ENCODE data around the gene COL8A2.

COL8A2 gene

GRCh38 chr1:36095760-36096405 lies 29.1 kb downstream of the COL8A2 start:
- H3K36me3 Mint-ChIP-seq: peaks cover 60% of the 10 kb centered on the region
- H3K4me3 Mint-ChIP-seq: no peak overlapping the region
- peak overlapping the region; percentile 63 for H3K27ac Mint-ChIP-seq
- peaks cover 8% of the 10 kb centered on the region for H3K4me1 Mint-ChIP-seq
- ATAC-seq: no peak
- no peak for DNase-seq (ENCODE audit: low spot score in 2 of 2)
- H3K9me3 Mint-ChIP-seq: no peaks in the 10 kb centered on the region

- H3K36me3 Mint-ChIP-seq: peaks cover 73% of the 10 kb centered on the region
- H3K4me3 Mint-ChIP-seq: no peak overlapping the region
- no peak overlapping the region for H3K27ac Mint-ChIP-seq
- H3K9me3 Mint-ChIP-seq: no peaks in the 10 kb centered on the region
- DNase-seq (ENCODE audit: low spot score in 2 of 2) (no peak), ATAC-seq (no peak)
- peaks cover 15% of the 10 kb centered on the region for H3K4me1 Mint-ChIP-seq
Measured at GRCh38 chr1:36094621-36095061, 30.4 kb downstream of the COL8A2 start.

GRCh38 chr1:36093929-36094328 lies 31.1 kb downstream of the COL8A2 start:
- Mint-ChIP-seq H3K27ac (no peak overlapping the region), H3K4me1 (peaks cover 20% of the 10 kb centered on the region), H3K36me3 (peaks cover 78% of the 10 kb centered on the region), H3K4me3 (no peak overlapping the region), H3K9me3 (no peaks in the 10 kb centered on the region)
- ATAC-seq (no peak), DNase-seq (ENCODE audit: low spot score in 2 of 2) (no peak)

- H3K4me3 Mint-ChIP-seq: no peak overlapping the region
- peak overlapping the region; percentile 71 for H3K27ac Mint-ChIP-seq
- peaks cover 78% of the 10 kb centered on the region for H3K36me3 Mint-ChIP-seq
- DNase-seq (ENCODE audit: low spot score in 2 of 2) (no peak), ATAC-seq (no peak)
- peaks cover 20% of the 10 kb centered on the region for H3K4me1 Mint-ChIP-seq
- H3K9me3 Mint-ChIP-seq: no peaks in the 10 kb centered on the region
Measured at GRCh38 chr1:36093226-36093625, 31.8 kb downstream of the COL8A2 start.

GRCh38 chr1:36092798-36093185 lies 32.2 kb downstream of the COL8A2 start:
- ATAC-seq (no peak), DNase-seq (ENCODE audit: low spot score in 2 of 2) (no peak)
- H3K27ac Mint-ChIP-seq: peak overlapping the region; percentile 71
- H3K4me3 Mint-ChIP-seq: no peak overlapping the region
- peaks cover 78% of the 10 kb centered on the region for H3K36me3 Mint-ChIP-seq
- H3K4me1 Mint-ChIP-seq: peaks cover 20% of the 10 kb centered on the region
- H3K9me3 Mint-ChIP-seq: no peaks in the 10 kb centered on the region

- Mint-ChIP-seq H3K4me1 (peaks cover 20% of the 10 kb centered on the region), H3K9me3 (no peaks in the 10 kb centered on the region), H3K36me3 (peaks cover 78% of the 10 kb centered on the region), H3K27ac (no peak overlapping the region), H3K4me3 (no peak overlapping the region)
- ATAC-seq: no peak
- no peak for DNase-seq (ENCODE audit: low spot score in 2 of 2)
Measured at GRCh38 chr1:36092166-36092797, 32.7 kb downstream of the COL8A2 start.

GRCh38 chr1:36091698-36092097 lies 33.3 kb downstream of the COL8A2 start:
- peak overlapping the region; percentile 43 for H3K27ac Mint-ChIP-seq
- ATAC-seq (no peak), DNase-seq (ENCODE audit: low spot score in 2 of 2) (no peak)
- H3K9me3 Mint-ChIP-seq: no peaks in the 10 kb centered on the region
- peaks cover 20% of the 10 kb centered on the region for H3K4me1 Mint-ChIP-seq
- H3K36me3 Mint-ChIP-seq: peaks cover 76% of the 10 kb centered on the region
- H3K4me3 Mint-ChIP-seq: no peak overlapping the region

GRCh38 chr1:36091141-36091540 lies 33.9 kb downstream of the COL8A2 start:
- Mint-ChIP-seq H3K4me3 (no peak overlapping the region), H3K9me3 (no peaks in the 10 kb centered on the region), H3K27ac (peak overlapping the region; percentile 43), H3K36me3 (peaks cover 70% of the 10 kb centered on the region), H3K4me1 (peaks cover 20% of the 10 kb centered on the region)
- ATAC-seq (no peak), DNase-seq (ENCODE audit: low spot score in 2 of 2) (no peak)

GRCh38 chr1:36089393-36090121 lies 35.5 kb downstream of the COL8A2 start:
- Mint-ChIP-seq H3K27ac (peak overlapping the region; percentile 96), H3K9me3 (no peaks in the 10 kb centered on the region), H3K4me1 (peaks cover 20% of the 10 kb centered on the region), H3K36me3 (peaks cover 54% of the 10 kb centered on the region), H3K4me3 (peak overlapping the region; percentile 92)
- DNase-seq (ENCODE audit: low spot score in 2 of 2) (no peak), ATAC-seq (no peak)

- peaks cover 20% of the 10 kb centered on the region for H3K4me1 Mint-ChIP-seq
Measured at GRCh38 chr1:36088577-36089392, 36.2 kb downstream of the COL8A2 start, which contains the start of gene ADPRS. ADPRS (plus strand) TSS chr1:36088892; CDS start chr1:36088905, 13 bp downstream.

GRCh38 chr1:36088265-36088576 lies 36.8 kb downstream of the COL8A2 start:
- Mint-ChIP-seq H3K9me3 (no peaks in the 10 kb centered on the region), H3K4me3 (peak overlapping the region; percentile 92), H3K27ac (peak overlapping the region; percentile 96), H3K4me1 (peaks cover 20% of the 10 kb centered on the region), H3K36me3 (peaks cover 41% of the 10 kb centered on the region)
- ATAC-seq: peak; percentile 33
- DNase-seq (ENCODE audit: low spot score in 2 of 2): no peak

More at GRCh38 chr1:36088577-36089392, 36.2 kb downstream of the COL8A2 start, which contains the start of gene ADPRS:
- Mint-ChIP-seq H3K4me3 (peak within 1 kb of the TSS; percentile 92), H3K9me3 (no peaks in the 10 kb centered on the region), H3K36me3 (peaks cover 47% of the 10 kb centered on the region), H3K27ac (peak within 1 kb of the TSS; percentile 96)
- peak; percentile 91 to 96 for DNase-seq (ENCODE audit: low spot score in 2 of 2)
- peak; percentile 91 for ATAC-seq

GRCh38 chr1:36087233-36088123 lies 37.5 kb downstream of the COL8A2 start:
- no peak for ATAC-seq
- H3K9me3 Mint-ChIP-seq: no peaks in the 10 kb centered on the region
- peaks cover 20% of the 10 kb centered on the region for H3K4me1 Mint-ChIP-seq
- DNase-seq (ENCODE audit: low spot score in 2 of 2): peak in 1 of 2 donors; percentile 49
- peak overlapping the region; percentile 96 for H3K27ac Mint-ChIP-seq
- peak overlapping the region; percentile 92 for H3K4me3 Mint-ChIP-seq
- peaks cover 34% of the 10 kb centered on the region for H3K36me3 Mint-ChIP-seq

GRCh38 chr1:36086529-36087232 lies 38.3 kb downstream of the COL8A2 start:
- H3K4me3 Mint-ChIP-seq: peak overlapping the region; percentile 35
- DNase-seq (ENCODE audit: low spot score in 2 of 2) (peak in 1 of 2 donors; percentile 46), ATAC-seq (no peak)
- no peaks in the 10 kb centered on the region for H3K9me3 Mint-ChIP-seq
- H3K4me1 Mint-ChIP-seq: peaks cover 18% of the 10 kb centered on the region
- peak overlapping the region; percentile 70 for H3K27ac Mint-ChIP-seq
- H3K36me3 Mint-ChIP-seq: peaks cover 26% of the 10 kb centered on the region
